ENCODE data around the gene KIF3A.

- no peak for TF ChIP-seq CTCF (IDR thresholded peaks at IDR 0.05)
- TF ChIP-seq POLR2A (IDR thresholded peaks at IDR 0.05), result no peak
Measured at GRCh38 chr5:132662925-132663770, 74.2 kb downstream of the KIF3A start.

All from heart left ventricle (tissue), 13 donors.